Measurements from ENCODE around the gene EPHB3. TPM values are rescaled to one million over a fixed set of nuclear protein-coding genes. Genes with fewer than 3 reads are reported as not detected.

The EPHB3 gene
- total and polyA plus RNA-seq, 9 donors = 2.1 to 31.0 (median 10.6) TPM

DNA sequence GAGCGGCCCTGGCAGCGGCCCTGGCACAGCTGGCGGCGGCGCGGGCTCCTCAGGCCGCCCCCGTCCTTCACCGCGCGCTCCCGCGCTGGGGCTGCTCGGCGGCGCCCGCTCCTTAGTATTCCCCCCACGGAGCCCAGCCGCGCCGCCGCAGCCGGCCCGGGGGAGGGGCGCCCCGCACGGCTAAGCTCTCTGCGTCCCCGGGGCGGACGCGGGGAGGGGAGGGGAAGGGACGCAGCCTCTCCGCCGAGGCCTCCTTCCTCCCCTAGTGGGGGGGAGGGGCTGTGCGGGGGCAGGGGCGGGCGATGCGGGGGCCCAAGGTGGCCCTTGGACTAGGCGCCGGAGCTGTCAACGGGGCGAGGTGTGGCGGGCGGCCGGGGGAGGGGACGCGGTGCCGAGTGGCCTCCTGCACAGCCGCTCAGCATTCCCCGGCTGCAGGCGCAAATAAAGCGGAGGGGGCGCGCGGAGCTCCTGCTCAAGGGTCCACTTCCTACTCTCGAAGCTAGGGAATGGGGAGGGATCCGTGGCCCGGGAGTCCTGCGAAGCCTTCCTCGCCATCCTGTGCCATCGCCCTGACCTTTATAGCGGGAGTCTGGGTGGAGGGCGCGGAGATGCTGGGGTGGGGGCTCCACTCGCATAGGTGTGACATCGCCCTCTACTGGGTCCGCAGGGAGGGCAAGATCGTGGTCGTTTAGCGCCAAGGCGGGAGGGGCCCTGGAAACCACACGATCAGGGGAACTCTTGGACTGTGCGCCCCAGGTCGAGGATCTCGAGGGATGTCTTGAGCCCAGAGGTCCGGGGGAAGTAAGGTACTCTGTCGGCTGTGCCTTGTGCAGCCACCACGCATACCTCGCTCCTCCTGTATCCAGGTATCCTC lies 22.2 kb downstream of the EPHB3 start:
- no peaks in the 10 kb centered on the region for H3K27me3 ChIP-seq
- no peaks in the 10 kb centered on the region for H3K36me3 ChIP-seq
- peaks cover 13% of the 10 kb centered on the region for H3K4me1 ChIP-seq (ENCODE audit: insufficient read depth)
- TF ChIP-seq, protein P1, sequence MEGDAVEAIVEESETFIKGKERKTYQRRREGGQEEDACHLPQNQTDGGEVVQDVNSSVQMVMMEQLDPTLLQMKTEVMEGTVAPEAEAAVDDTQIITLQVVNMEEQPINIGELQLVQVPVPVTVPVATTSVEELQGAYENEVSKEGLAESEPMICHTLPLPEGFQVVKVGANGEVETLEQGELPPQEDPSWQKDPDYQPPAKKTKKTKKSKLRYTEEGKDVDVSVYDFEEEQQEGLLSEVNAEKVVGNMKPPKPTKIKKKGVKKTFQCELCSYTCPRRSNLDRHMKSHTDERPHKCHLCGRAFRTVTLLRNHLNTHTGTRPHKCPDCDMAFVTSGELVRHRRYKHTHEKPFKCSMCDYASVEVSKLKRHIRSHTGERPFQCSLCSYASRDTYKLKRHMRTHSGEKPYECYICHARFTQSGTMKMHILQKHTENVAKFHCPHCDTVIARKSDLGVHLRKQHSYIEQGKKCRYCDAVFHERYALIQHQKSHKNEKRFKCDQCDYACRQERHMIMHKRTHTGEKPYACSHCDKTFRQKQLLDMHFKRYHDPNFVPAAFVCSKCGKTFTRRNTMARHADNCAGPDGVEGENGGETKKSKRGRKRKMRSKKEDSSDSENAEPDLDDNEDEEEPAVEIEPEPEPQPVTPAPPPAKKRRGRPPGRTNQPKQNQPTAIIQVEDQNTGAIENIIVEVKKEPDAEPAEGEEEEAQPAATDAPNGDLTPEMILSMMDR (IDR thresholded peaks at IDR 0.05) = peak in 1 of 3 donors; percentile 21
- TF ChIP-seq POLR2A (IDR thresholded peaks at IDR 0.05) = no peak
- intact Hi-C loops (cut with DNase I) = no loop called here
- 13 to 34% (median 24%) methylated on average over 44 to 74 of the region's 80 CpGs for WGBS, 3 donors
- peak overlapping the region; percentile 83 to 86 for H3K27ac ChIP-seq
- peak; percentile 49 to 74 (median 69) for DNase-seq
- H3K4me3 ChIP-seq = peak overlapping the region; percentile 42
- no peaks in the 10 kb centered on the region for H3K9me3 ChIP-seq

GRCh38 chr3:184584464-184584891 lies 22.9 kb downstream of the EPHB3 start:
- intact Hi-C loops (cut with DNase I) = no loop called here
- no peaks in the 10 kb centered on the region for H3K9me3 ChIP-seq
- peaks cover 13% of the 10 kb centered on the region for H3K4me1 ChIP-seq (ENCODE audit: insufficient read depth)
- H3K4me3 ChIP-seq = no peak overlapping the region
- no peaks in the 10 kb centered on the region for H3K36me3 ChIP-seq
- peak in 1 of 5 donors; percentile 43 for DNase-seq
- 76 to 87% (median 82%) methylated on average over 11 of the region's 11 CpGs for WGBS, 3 donors
- TF ChIP-seq, protein P1 (IDR thresholded peaks at IDR 0.05) = no peak
- TF ChIP-seq EP300 (IDR thresholded peaks at IDR 0.05) (no peak), POLR2A (IDR thresholded peaks at IDR 0.05) (no peak)
- peak overlapping the region; percentile 83 to 86 for H3K27ac ChIP-seq
- no peaks in the 10 kb centered on the region for H3K27me3 ChIP-seq

DNA sequence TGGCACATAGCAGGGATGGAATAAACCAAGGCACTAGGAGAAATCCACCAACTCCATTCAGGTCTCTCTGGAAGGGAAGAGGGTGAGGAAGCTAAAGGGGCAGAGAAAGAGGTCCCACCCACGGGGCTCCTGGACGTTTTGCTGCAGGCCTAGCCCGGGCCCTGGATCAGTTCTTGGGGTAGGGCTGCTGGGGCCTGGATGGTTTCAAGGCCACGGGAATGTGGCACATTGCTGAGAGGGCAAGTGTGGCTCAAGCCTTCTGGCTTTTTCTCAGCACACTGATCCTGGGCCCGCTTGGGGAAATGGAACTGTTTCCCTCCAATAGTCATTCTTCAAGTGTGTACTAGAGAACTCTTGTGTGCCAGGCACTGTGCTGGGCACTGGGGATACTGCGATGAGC lies 24.0 kb downstream of the EPHB3 start:
- no peaks in the 10 kb centered on the region for H3K9me3 ChIP-seq
- TF ChIP-seq POLR2A (IDR thresholded peaks at IDR 0.05) = no peak
- TF ChIP-seq EP300 (IDR thresholded peaks at IDR 0.05) = no peak
- TF ChIP-seq, protein P1 (IDR thresholded peaks at IDR 0.05) = no peak
- no peak for DNase-seq
- 55 to 69% (median 57%) methylated on average over 6 of the region's 6 CpGs for WGBS, 3 donors
- H3K27me3 ChIP-seq = no peaks in the 10 kb centered on the region
- no peak overlapping the region for H3K27ac ChIP-seq
- peaks cover 14% of the 10 kb centered on the region for H3K4me1 ChIP-seq (ENCODE audit: insufficient read depth)
- no peak overlapping the region for H3K4me3 ChIP-seq
- H3K36me3 ChIP-seq = no peaks in the 10 kb centered on the region
- intact Hi-C loops (cut with DNase I) = no loop called here

GRCh38 chr3:184586851-184587250 lies 25.3 kb downstream of the EPHB3 start:
- TF ChIP-seq EP300 (IDR thresholded peaks at IDR 0.05) (no peak), POLR2A (IDR thresholded peaks at IDR 0.05) (no peak)
- TF ChIP-seq, protein P1 (IDR thresholded peaks at IDR 0.05) = no peak
- no peak overlapping the region for H3K4me3 ChIP-seq
- H3K9me3 ChIP-seq = no peaks in the 10 kb centered on the region
- no peaks in the 10 kb centered on the region for H3K27me3 ChIP-seq
- H3K4me1 ChIP-seq (ENCODE audit: insufficient read depth) = peaks cover 20% of the 10 kb centered on the region
- intact Hi-C loops (cut with DNase I) = no loop called here
- WGBS, 3 donors = 90 to 92% (median 91%) methylated on average over 8 of the region's 8 CpGs
- no peaks in the 10 kb centered on the region for H3K36me3 ChIP-seq
- no peak for DNase-seq
- H3K27ac ChIP-seq = no peak overlapping the region
